ENCODE measurements around the gene ELANE.
"Not testable (repeated sequence)": the region's sequence is repeated elsewhere in the genome, so short reads cannot be mapped to it uniquely, and the experiment has no call there.

The ELANE gene

GRCh38 chr19:862581-863314, 10.6 kb downstream of the ELANE start:
- DNase-seq (ENCODE audit: low read depth): peak; percentile 68

GRCh38 chr19:863315-863620, 11.2 kb downstream of the ELANE start:
- no peak for DNase-seq (ENCODE audit: low read depth)

GRCh38 chr19:866769-867300, 14.7 kb downstream of the ELANE start:
- no peak for DNase-seq (ENCODE audit: low read depth)

GRCh38 chr19:867301-867793, 15.2 kb downstream of the ELANE start:
- DNase-seq (ENCODE audit: low read depth): no peak

- no peak for DNase-seq (ENCODE audit: low read depth)
Measured at GRCh38 chr19:867855-868457, 15.9 kb downstream of the ELANE start.

GRCh38 chr19:868458-869244, 16.5 kb downstream of the ELANE start:
- no peak for DNase-seq (ENCODE audit: low read depth)

- no peak for DNase-seq (ENCODE audit: low read depth)
Measured at GRCh38 chr19:869245-870177, 17.4 kb downstream of the ELANE start.

- DNase-seq (ENCODE audit: low read depth): no peak
Measured at GRCh38 chr19:870314-870713, 18.2 kb downstream of the ELANE start.

GRCh38 chr19:870963-871401, 18.9 kb downstream of the ELANE start:
- no peak for DNase-seq (ENCODE audit: low read depth)

GRCh38 chr19:871446-872265, 19.6 kb downstream of the ELANE start:
- DNase-seq (ENCODE audit: low read depth): no peak

GRCh38 chr19:872266-872951, 20.3 kb downstream of the ELANE start:
- peak; percentile 57 for DNase-seq (ENCODE audit: low read depth)

GRCh38 chr19:873084-873483, 21.0 kb downstream of the ELANE start:
- peak; percentile 49 for DNase-seq (ENCODE audit: low read depth)

GRCh38 chr19:873561-874041, 21.5 kb downstream of the ELANE start:
- DNase-seq (ENCODE audit: low read depth): no peak

GRCh38 chr19:875265-875879, 23.3 kb downstream of the ELANE start:
- DNase-seq (ENCODE audit: low read depth): no peak

GRCh38 chr19:876089-876488, 24.0 kb downstream of the ELANE start:
- DNase-seq (ENCODE audit: low read depth): no peak

- no peak for DNase-seq (ENCODE audit: low read depth)
Measured at GRCh38 chr19:876780-877314, 24.7 kb downstream of the ELANE start.

GRCh38 chr19:877992-878660, 26.0 kb downstream of the ELANE start:
- DNase-seq (ENCODE audit: low read depth): not testable (repeated sequence)

GRCh38 chr19:878751-879561, 26.9 kb downstream of the ELANE start:
- DNase-seq (ENCODE audit: low read depth): not testable (repeated sequence)

All from activated T-helper 9 cell treated with anti-CD3 and anti-CD28 coated beads, Interleukin-2, amount 50 U/mL, for 16 hours (primary cell).